Stimulated activated CD8-positive, alpha-beta memory T cell treated with anti-CD3 and anti-CD28 coated beads, Interleukin-7, amount 100 ng/mL, for 4 hours (primary cell): ENCODE data around the gene TBXAS1.

Source experiments
- DNase-seq, 2 donors: peaks; one replicate each; pipeline ENCODE4 v3.0.0-alpha.2; 2020; ENCODE audit warnings: low read depth in 2 of 2

Gene TBXAS1

GRCh38 chr7:139854803-139855497 is 25.9 kb downstream of the TBXAS1 start:
- DNase-seq = no peak

GRCh38 chr7:139855498-139856270 is 26.6 kb downstream of the TBXAS1 start:
- DNase-seq = no peak

- DNase-seq = no peak
Observed at GRCh38 chr7:139857791-139858190, 28.7 kb downstream of the TBXAS1 start.

- no peak for DNase-seq
Observed at GRCh38 chr7:139860090-139860775, 31.2 kb downstream of the TBXAS1 start.

- DNase-seq = no peak
Observed at GRCh38 chr7:139861803-139862202, 32.7 kb downstream of the TBXAS1 start.

- no peak for DNase-seq
Observed at GRCh38 chr7:139866047-139866837, 37.2 kb downstream of the TBXAS1 start.

- no peak for DNase-seq
Observed at GRCh38 chr7:139867847-139868246, 38.8 kb downstream of the TBXAS1 start.

GRCh38 chr7:139869886-139870285 is 40.8 kb downstream of the TBXAS1 start:
- DNase-seq = no peak

GRCh38 chr7:139870380-139870779 is 41.3 kb downstream of the TBXAS1 start:
- no peak for DNase-seq

- no peak for DNase-seq
Observed at GRCh38 chr7:139871331-139871730, 42.3 kb downstream of the TBXAS1 start.

GRCh38 chr7:139871820-139872219 is 42.8 kb downstream of the TBXAS1 start:
- no peak for DNase-seq

- no peak for DNase-seq
Observed at GRCh38 chr7:139873593-139874301, 44.7 kb downstream of the TBXAS1 start.

- no peak for DNase-seq
Observed at GRCh38 chr7:139874302-139874629, 45.2 kb downstream of the TBXAS1 start.

- DNase-seq = no peak
Observed at GRCh38 chr7:139875821-139876241, 46.8 kb downstream of the TBXAS1 start.

GRCh38 chr7:139876622-139877283 is 47.7 kb downstream of the TBXAS1 start:
- no peak for DNase-seq

- DNase-seq = no peak
Observed at GRCh38 chr7:139883814-139884213, 54.8 kb downstream of the TBXAS1 start.

- no peak for DNase-seq
Observed at GRCh38 chr7:139884441-139884840, 55.4 kb downstream of the TBXAS1 start.

- no peak for DNase-seq
Observed at GRCh38 chr7:139885511-139885910, 56.4 kb downstream of the TBXAS1 start.

- DNase-seq = no peak
Observed at GRCh38 chr7:139886206-139886605, 57.1 kb downstream of the TBXAS1 start.

- no peak for DNase-seq
Observed at GRCh38 chr7:139886899-139887298, 57.8 kb downstream of the TBXAS1 start.

- no peak for DNase-seq
Observed at GRCh38 chr7:139887992-139888481, 59.0 kb downstream of the TBXAS1 start.
